Mammary epithelial cell (primary cell): ENCODE measurements around the gene FOXN1.

Experiments used
- CTCF ChIP-seq, 2 donors: IDR thresholded peaks in 1 of 2; conservative IDR thresholded peaks in 1 of 2; 2 replicates each; pipeline ENCODE4 v1.5.1; 2011 to 2012; ENCODE audit warnings: inconsistent platforms in 2 of 2, low read length in 2 of 2, mild to moderate bottlenecking in 2 of 2, control low read depth in 1 of 2, low read depth in 1 of 2; ENCODE audit not compliant: insufficient read depth in 1 of 2; ENCODE audit errors: extremely low read depth in 1 of 2
- EZH2 ChIP-seq: IDR thresholded peaks from 2 replicates; pipeline ENCODE4 v1.6.1; 2012; ENCODE audit warnings: low read length, inconsistent platforms, borderline replicate concordance

GRCh38 chr17:28511858-28512461 is 5.8 kb downstream of the FOXN1 start:
- TF ChIP-seq CTCF (conservative IDR thresholded peaks at IDR 0.05 in 1 of 2, IDR thresholded peaks at IDR 0.05 in 1 of 2; ENCODE audit: extremely low read depth in 1 of 2, insufficient read depth in 1 of 2, low read depth in 1 of 2, low read length in 2 of 2) (no peak), EZH2 (no peak)
